ENCODE data around the gene SLIT3. TPM values are rescaled to one million over a fixed set of nuclear protein-coding genes. Genes with fewer than 3 reads are reported as not detected.

The SLIT3 gene
- total and polyA plus RNA-seq, 2 donors from 2014 or later, result 14.5 to 54.1 TPM

DNA sequence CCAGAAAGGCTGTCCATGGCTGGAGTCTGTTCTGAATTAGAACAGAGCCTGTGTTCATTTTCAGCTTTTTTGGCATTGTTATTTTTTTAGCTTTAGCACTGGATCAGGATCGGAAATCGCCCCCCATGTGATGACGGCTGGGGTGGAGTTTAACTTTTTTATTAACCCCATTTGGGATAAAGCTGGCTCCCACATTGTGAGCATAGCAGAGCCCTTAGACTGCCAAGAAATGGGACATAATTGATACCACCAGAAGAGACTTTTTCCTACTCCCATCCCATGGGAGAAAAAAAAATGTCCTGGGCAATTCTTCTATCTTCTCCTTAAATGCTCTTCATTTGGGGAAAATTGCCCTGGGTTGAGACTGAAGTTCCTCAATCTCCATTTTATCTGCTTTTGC lies 52.4 kb downstream of the SLIT3 start:
- Histone ChIP-seq H3K9ac (ENCODE audit: low read length in 3 of 3) (no peak overlapping the region), H3K27ac (ENCODE audit: low read depth in 2 of 2, low read length in 2 of 2) (no peak overlapping the region), H3K4me3 (ENCODE audit: low read length in 3 of 3) (no peak overlapping the region), H3K4me1 (ENCODE audit: control insufficient read depth in 2 of 3, insufficient read depth in 2 of 3, low read depth in 1 of 3, low read length in 3 of 3) (peaks cover 0 to 3% (median 0%) of the 10 kb centered on the region in 3 donors), H3K27me3 (ENCODE audit: control insufficient read depth, insufficient read depth, low read length) (no peaks in the 10 kb centered on the region), H3K9me3 (ENCODE audit: control insufficient read depth in 2 of 3, insufficient read depth in 1 of 3, low read length in 3 of 3) (no peaks in the 10 kb centered on the region), H3K36me3 (ENCODE audit: control insufficient read depth in 2 of 3, insufficient read depth in 3 of 3, low read length in 3 of 3) (no peaks in the 10 kb centered on the region)
- TF ChIP-seq, protein P1, sequence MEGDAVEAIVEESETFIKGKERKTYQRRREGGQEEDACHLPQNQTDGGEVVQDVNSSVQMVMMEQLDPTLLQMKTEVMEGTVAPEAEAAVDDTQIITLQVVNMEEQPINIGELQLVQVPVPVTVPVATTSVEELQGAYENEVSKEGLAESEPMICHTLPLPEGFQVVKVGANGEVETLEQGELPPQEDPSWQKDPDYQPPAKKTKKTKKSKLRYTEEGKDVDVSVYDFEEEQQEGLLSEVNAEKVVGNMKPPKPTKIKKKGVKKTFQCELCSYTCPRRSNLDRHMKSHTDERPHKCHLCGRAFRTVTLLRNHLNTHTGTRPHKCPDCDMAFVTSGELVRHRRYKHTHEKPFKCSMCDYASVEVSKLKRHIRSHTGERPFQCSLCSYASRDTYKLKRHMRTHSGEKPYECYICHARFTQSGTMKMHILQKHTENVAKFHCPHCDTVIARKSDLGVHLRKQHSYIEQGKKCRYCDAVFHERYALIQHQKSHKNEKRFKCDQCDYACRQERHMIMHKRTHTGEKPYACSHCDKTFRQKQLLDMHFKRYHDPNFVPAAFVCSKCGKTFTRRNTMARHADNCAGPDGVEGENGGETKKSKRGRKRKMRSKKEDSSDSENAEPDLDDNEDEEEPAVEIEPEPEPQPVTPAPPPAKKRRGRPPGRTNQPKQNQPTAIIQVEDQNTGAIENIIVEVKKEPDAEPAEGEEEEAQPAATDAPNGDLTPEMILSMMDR (IDR thresholded peaks at IDR 0.05; ENCODE audit: borderline replicate concordance, extremely low read depth, insufficient read depth), result no peak
- DNase-seq, result no peak
- intact Hi-C loops (cut with DNase I), result no loop called here
- no peak for FAIRE-seq

DNA sequence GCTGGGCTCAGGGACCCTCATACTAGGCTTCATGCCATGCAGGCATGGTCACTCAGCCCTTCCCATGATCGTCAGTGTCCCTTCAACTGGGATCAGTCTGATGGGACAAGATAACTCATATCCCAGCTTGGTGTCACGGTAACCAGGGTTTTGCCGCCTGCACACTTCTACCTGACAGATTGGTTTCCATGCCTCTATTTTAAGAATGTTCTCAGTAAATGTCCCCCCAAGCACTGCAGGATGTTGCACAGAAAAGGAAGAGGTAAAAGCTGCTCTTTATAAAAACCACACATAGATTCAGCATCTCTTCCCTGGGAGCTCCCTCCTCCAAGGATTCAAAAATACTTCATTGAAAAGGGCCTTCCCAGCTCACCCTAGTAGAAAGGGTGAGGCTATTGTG lies 56.1 kb downstream of the SLIT3 start:
- no peak overlapping the region for H3K9ac ChIP-seq (ENCODE audit: low read length in 3 of 3)
- H3K27ac ChIP-seq (ENCODE audit: low read depth in 2 of 2, low read length in 2 of 2), result no peak overlapping the region
- H3K36me3 ChIP-seq (ENCODE audit: control insufficient read depth in 2 of 3, insufficient read depth in 3 of 3, low read length in 3 of 3), result no peaks in the 10 kb centered on the region
- FAIRE-seq (no peak), DNase-seq (no peak)
- H3K27me3 ChIP-seq (ENCODE audit: control insufficient read depth, insufficient read depth, low read length), result no peaks in the 10 kb centered on the region
- TF ChIP-seq, protein P1 (IDR thresholded peaks at IDR 0.05; ENCODE audit: borderline replicate concordance, extremely low read depth, insufficient read depth), result no peak
- intact Hi-C loops (cut with DNase I), result no loop called here
- H3K4me1 ChIP-seq (ENCODE audit: control insufficient read depth in 2 of 3, insufficient read depth in 2 of 3, low read depth in 1 of 3, low read length in 3 of 3), result peaks cover 0 to 3% (median 0%) of the 10 kb centered on the region in 3 donors
- H3K4me3 ChIP-seq (ENCODE audit: low read length in 3 of 3), result no peak overlapping the region
- H3K9me3 ChIP-seq (ENCODE audit: control insufficient read depth in 2 of 3, insufficient read depth in 1 of 3, low read length in 3 of 3), result no peaks in the 10 kb centered on the region

DNA sequence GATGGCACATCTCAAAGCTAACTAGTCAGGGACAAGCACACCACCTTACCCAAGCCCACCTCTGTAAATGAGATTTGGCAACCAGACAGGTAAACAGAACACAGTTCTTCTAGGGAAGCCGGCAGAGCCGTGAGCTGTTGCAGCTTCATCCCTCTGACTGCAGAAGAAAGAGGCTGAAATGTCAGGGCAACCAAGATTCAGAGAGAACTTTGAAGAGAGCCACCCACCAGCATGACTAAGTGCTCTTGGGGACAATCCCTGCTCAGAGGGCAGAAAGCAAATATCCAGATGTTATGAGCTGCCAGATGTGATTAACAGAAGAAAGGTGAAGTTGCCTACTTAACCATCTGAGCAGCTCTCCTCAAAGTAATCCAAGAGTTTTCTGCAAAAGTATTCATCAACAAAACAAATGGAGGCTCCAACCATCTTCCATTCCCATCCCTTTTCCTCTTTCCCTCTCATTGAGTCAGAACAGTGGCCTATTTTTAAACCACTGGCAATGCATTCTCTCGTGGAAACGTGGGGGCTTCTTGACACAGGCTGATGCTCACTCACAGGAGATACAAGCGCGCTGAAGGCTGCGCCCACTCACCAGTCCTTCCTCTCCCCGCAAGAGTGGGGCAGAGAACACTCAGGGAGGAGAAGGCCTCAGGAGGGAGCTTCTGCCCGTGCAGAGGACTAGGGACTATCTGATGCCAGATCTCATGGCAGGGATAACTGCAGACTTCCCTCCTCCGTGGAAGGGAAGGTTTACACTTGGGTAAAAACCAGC lies 57.1 kb downstream of the SLIT3 start:
- Histone ChIP-seq H3K36me3 (ENCODE audit: control insufficient read depth in 2 of 3, insufficient read depth in 3 of 3, low read length in 3 of 3) (no peaks in the 10 kb centered on the region), H3K9me3 (ENCODE audit: control insufficient read depth in 2 of 3, insufficient read depth in 1 of 3, low read length in 3 of 3) (no peaks in the 10 kb centered on the region), H3K27ac (ENCODE audit: low read depth in 2 of 2, low read length in 2 of 2) (no peak overlapping the region), H3K9ac (ENCODE audit: low read length in 3 of 3) (no peak overlapping the region), H3K4me3 (ENCODE audit: low read length in 3 of 3) (no peak overlapping the region), H3K4me1 (ENCODE audit: control insufficient read depth in 2 of 3, insufficient read depth in 2 of 3, low read depth in 1 of 3, low read length in 3 of 3) (no peaks in the 10 kb centered on the region), H3K27me3 (ENCODE audit: control insufficient read depth, insufficient read depth, low read length) (no peaks in the 10 kb centered on the region)
- DNase-seq (no peak), FAIRE-seq (no peak)
- TF ChIP-seq, protein P1 (IDR thresholded peaks at IDR 0.05; ENCODE audit: borderline replicate concordance, extremely low read depth, insufficient read depth), result no peak
- intact Hi-C loops (cut with DNase I), result no loop called here

DNA sequence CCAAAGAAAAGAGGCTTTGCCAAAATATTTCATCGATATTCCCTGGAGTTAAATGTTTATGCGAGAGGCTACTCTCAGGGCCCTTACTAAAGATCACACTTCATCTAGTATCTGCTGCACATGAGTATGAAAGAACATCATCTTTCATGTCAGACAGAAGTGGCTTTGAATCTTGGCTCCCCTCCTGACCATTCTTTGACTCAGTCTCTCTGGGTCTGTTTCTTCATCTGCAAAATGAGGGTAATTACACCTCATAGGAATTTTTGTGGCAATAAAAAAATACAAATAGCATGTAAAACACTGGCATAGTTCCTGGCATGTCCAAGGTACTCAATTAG lies 58.1 kb downstream of the SLIT3 start:
- intact Hi-C loops (cut with DNase I), result no loop called here
- H3K27ac ChIP-seq (ENCODE audit: low read depth in 2 of 2, low read length in 2 of 2), result no peak overlapping the region
- DNase-seq (no peak), FAIRE-seq (no peak)
- no peak overlapping the region for H3K9ac ChIP-seq (ENCODE audit: low read length in 3 of 3)
- no peak overlapping the region for H3K4me3 ChIP-seq (ENCODE audit: low read length in 3 of 3)
- H3K4me1 ChIP-seq (ENCODE audit: control insufficient read depth in 2 of 3, insufficient read depth in 2 of 3, low read depth in 1 of 3, low read length in 3 of 3), result no peaks in the 10 kb centered on the region
- TF ChIP-seq, protein P1 (IDR thresholded peaks at IDR 0.05; ENCODE audit: borderline replicate concordance, extremely low read depth, insufficient read depth), result no peak
- no peaks in the 10 kb centered on the region for H3K9me3 ChIP-seq (ENCODE audit: control insufficient read depth in 2 of 3, insufficient read depth in 1 of 3, low read length in 3 of 3)
- no peaks in the 10 kb centered on the region for H3K27me3 ChIP-seq (ENCODE audit: control insufficient read depth, insufficient read depth, low read length)
- no peaks in the 10 kb centered on the region for H3K36me3 ChIP-seq (ENCODE audit: control insufficient read depth in 2 of 3, insufficient read depth in 3 of 3, low read length in 3 of 3)
